Skeletal muscle tissue (tissue), 4 donors: ENCODE measurements around the gene INO80B. TPM values are rescaled to one million over a fixed set of nuclear protein-coding genes. Genes with fewer than 3 reads are reported as not detected.

ENCODE experiments used
- H3K27ac ChIP-seq: one replicate; pipeline ENCODE4 v1.7.0; 2013; ENCODE audit warnings: mild to moderate bottlenecking, low read depth, low read length, inconsistent platforms
- H3K27me3 ChIP-seq, 3 donors: one replicate each; pipeline ENCODE4 v1.7.0; 2013; ENCODE audit warnings: low read length in 3 of 3; ENCODE audit not compliant: control insufficient read depth in 3 of 3, insufficient read depth in 3 of 3
- H3K36me3 ChIP-seq, 3 donors: one replicate each; pipeline ENCODE4 v1.7.0; 2013; ENCODE audit warnings: low read length in 3 of 3; ENCODE audit not compliant: control insufficient read depth in 3 of 3, insufficient read depth in 3 of 3
- H3K4me1 ChIP-seq, 3 donors: one replicate each; pipeline ENCODE4 v1.7.0; 2013; ENCODE audit warnings: low read length in 3 of 3, mild to moderate bottlenecking in 3 of 3; ENCODE audit not compliant: control insufficient read depth in 3 of 3, insufficient read depth in 3 of 3
- H3K4me3 ChIP-seq, 3 donors: one replicate each; pipeline ENCODE4 v1.7.0; 2013; ENCODE audit warnings: low read length in 3 of 3
- H3K9ac ChIP-seq, 3 donors: one replicate each; pipeline ENCODE4 v1.7.0; 2013; ENCODE audit warnings: low read length in 3 of 3, mild to moderate bottlenecking in 3 of 3, moderate library complexity in 2 of 3, low read depth in 1 of 3
- H3K9me3 ChIP-seq, 3 donors: one replicate each; pipeline ENCODE4 v1.7.0; 2013; ENCODE audit warnings: low read length in 3 of 3; ENCODE audit not compliant: control insufficient read depth in 3 of 3
- total RNA-seq: library from RNA; depleted of rRNA; stranded (reverse); fragments of >200 nt; gene quantifications from one replicate; pipeline ENCODE4 v1.2.3, GENCODE V29; 2014
- donor health status: Osteomylitis.

Gene INO80B
- total RNA-seq = 12.5 TPM

GRCh38 chr2:74454654-74455511, at the start of gene INO80B:
TSS of gene INO80B (plus strand) at chr2:74455087. CDS start at chr2:74455117, 30 bp downstream.
- H3K27ac ChIP-seq = peak within 1 kb of the TSS; percentile 37

GRCh38 chr2:74406035-74406434, 48.9 kb upstream of the INO80B start:
- Histone ChIP-seq H3K27ac (no peak overlapping the region), H3K9me3 (no peaks in the 10 kb centered on the region), H3K9ac (no peak overlapping the region), H3K4me1 (no peaks in the 10 kb centered on the region), H3K4me3 (no peak overlapping the region), H3K36me3 (no peaks in the 10 kb centered on the region), H3K27me3 (peaks cover 0 to 5% (median 0%) of the 10 kb centered on the region in 3 donors)

More at GRCh38 chr2:74454654-74455511, at the start of gene INO80B:
- H3K27me3 ChIP-seq = no peaks in the 10 kb centered on the region
- peaks cover 0 to 3% (median 3%) of the 10 kb centered on the region in 3 donors for H3K36me3 ChIP-seq
- H3K4me1 ChIP-seq = peaks cover 26 to 41% (median 35%) of the 10 kb centered on the region in 3 donors
- H3K9ac ChIP-seq = peak within 1 kb of the TSS; percentile 71 to 89 (median 88)
- H3K9me3 ChIP-seq = no peaks in the 10 kb centered on the region
- H3K4me3 ChIP-seq = peak within 1 kb of the TSS; percentile 86 to 97 (median 89)

- no peaks in the 10 kb centered on the region for H3K9me3 ChIP-seq
- H3K36me3 ChIP-seq = no peaks in the 10 kb centered on the region
- no peak overlapping the region for H3K27ac ChIP-seq
- H3K4me3 ChIP-seq = no peak overlapping the region
- no peaks in the 10 kb centered on the region for H3K4me1 ChIP-seq
- H3K27me3 ChIP-seq = peaks cover 0 to 5% (median 0%) of the 10 kb centered on the region in 3 donors
- no peak overlapping the region for H3K9ac ChIP-seq
These were observed 47.2 kb upstream of the INO80B start for GRCh38 chr2:74407682-74408081.

- no peaks in the 10 kb centered on the region for H3K36me3 ChIP-seq
- peaks cover 16 to 27% (median 20%) of the 10 kb centered on the region in 3 donors for H3K4me1 ChIP-seq
- H3K9me3 ChIP-seq = no peaks in the 10 kb centered on the region
- no peak overlapping the region for H3K4me3 ChIP-seq
- peaks cover 15 to 35% (median 25%) of the 10 kb centered on the region in 3 donors for H3K27me3 ChIP-seq
- no peak overlapping the region for H3K9ac ChIP-seq
- no peak overlapping the region for H3K27ac ChIP-seq
These were observed 41.7 kb upstream of the INO80B start for GRCh38 chr2:74413001-74413698.

GRCh38 chr2:74414441-74414840, 40.4 kb upstream of the INO80B start:
- no peak overlapping the region for H3K27ac ChIP-seq
- no peaks in the 10 kb centered on the region for H3K36me3 ChIP-seq
- H3K27me3 ChIP-seq = peaks cover 15 to 30% (median 25%) of the 10 kb centered on the region in 3 donors
- H3K4me1 ChIP-seq = peaks cover 16 to 30% (median 22%) of the 10 kb centered on the region in 3 donors
- no peaks in the 10 kb centered on the region for H3K9me3 ChIP-seq
- peak overlapping the region; percentile 33 to 75 (median 40) for H3K9ac ChIP-seq
- H3K4me3 ChIP-seq = peak overlapping the region; percentile 52 to 75 (median 74)

- Histone ChIP-seq H3K9me3 (no peaks in the 10 kb centered on the region), H3K4me3 (peak overlapping the region; percentile 52 to 75 (median 74)), H3K4me1 (peaks cover 16 to 30% (median 22%) of the 10 kb centered on the region in 3 donors), H3K9ac (peak overlapping the region; percentile 33 to 75 (median 40)), H3K36me3 (no peaks in the 10 kb centered on the region), H3K27me3 (peaks cover 15 to 30% (median 25%) of the 10 kb centered on the region in 3 donors), H3K27ac (peak overlapping the region; percentile 28)
These were observed 39.8 kb upstream of the INO80B start for GRCh38 chr2:74414881-74415761.

- H3K27ac ChIP-seq = no peak overlapping the region
These were observed 39.0 kb upstream of the INO80B start for GRCh38 chr2:74415762-74416395.

GRCh38 chr2:74416778-74417177, 38.1 kb upstream of the INO80B start:
- Histone ChIP-seq H3K9me3 (no peaks in the 10 kb centered on the region), H3K27me3 (peaks cover 23 to 40% (median 33%) of the 10 kb centered on the region in 3 donors), H3K27ac (no peak overlapping the region), H3K4me1 (peaks cover 26 to 37% (median 29%) of the 10 kb centered on the region in 3 donors), H3K9ac (no peak overlapping the region), H3K4me3 (no peak overlapping the region), H3K36me3 (no peaks in the 10 kb centered on the region)

More at GRCh38 chr2:74415762-74416395, 39.0 kb upstream of the INO80B start:
- H3K9ac ChIP-seq = peak overlapping the region in 2 of 3 donors; percentile 40 to 75
- H3K36me3 ChIP-seq = no peaks in the 10 kb centered on the region
- H3K4me3 ChIP-seq = peak overlapping the region; percentile 52 to 75 (median 74)
- H3K27me3 ChIP-seq = peaks cover 18 to 32% (median 25%) of the 10 kb centered on the region in 3 donors
- no peaks in the 10 kb centered on the region for H3K9me3 ChIP-seq
- peaks cover 17 to 30% (median 22%) of the 10 kb centered on the region in 3 donors for H3K4me1 ChIP-seq

GRCh38 chr2:74417197-74417596, 37.7 kb upstream of the INO80B start:
- no peaks in the 10 kb centered on the region for H3K36me3 ChIP-seq
- H3K27ac ChIP-seq = no peak overlapping the region
- H3K4me1 ChIP-seq = peaks cover 30 to 41% (median 33%) of the 10 kb centered on the region in 3 donors
- H3K4me3 ChIP-seq = no peak overlapping the region
- no peak overlapping the region for H3K9ac ChIP-seq
- peaks cover 23 to 44% (median 37%) of the 10 kb centered on the region in 3 donors for H3K27me3 ChIP-seq
- H3K9me3 ChIP-seq = no peaks in the 10 kb centered on the region
